ENCODE data around the gene SYTL5.

GRCh38 chrX:38050806-38051205 lies 44.5 kb downstream of the SYTL5 start:
- TF ChIP-seq, protein P1, sequence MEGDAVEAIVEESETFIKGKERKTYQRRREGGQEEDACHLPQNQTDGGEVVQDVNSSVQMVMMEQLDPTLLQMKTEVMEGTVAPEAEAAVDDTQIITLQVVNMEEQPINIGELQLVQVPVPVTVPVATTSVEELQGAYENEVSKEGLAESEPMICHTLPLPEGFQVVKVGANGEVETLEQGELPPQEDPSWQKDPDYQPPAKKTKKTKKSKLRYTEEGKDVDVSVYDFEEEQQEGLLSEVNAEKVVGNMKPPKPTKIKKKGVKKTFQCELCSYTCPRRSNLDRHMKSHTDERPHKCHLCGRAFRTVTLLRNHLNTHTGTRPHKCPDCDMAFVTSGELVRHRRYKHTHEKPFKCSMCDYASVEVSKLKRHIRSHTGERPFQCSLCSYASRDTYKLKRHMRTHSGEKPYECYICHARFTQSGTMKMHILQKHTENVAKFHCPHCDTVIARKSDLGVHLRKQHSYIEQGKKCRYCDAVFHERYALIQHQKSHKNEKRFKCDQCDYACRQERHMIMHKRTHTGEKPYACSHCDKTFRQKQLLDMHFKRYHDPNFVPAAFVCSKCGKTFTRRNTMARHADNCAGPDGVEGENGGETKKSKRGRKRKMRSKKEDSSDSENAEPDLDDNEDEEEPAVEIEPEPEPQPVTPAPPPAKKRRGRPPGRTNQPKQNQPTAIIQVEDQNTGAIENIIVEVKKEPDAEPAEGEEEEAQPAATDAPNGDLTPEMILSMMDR (IDR thresholded peaks at IDR 0.05; ENCODE audit: insufficient read depth, low read length): no peak
- TF ChIP-seq POLR2AphosphoS5 (IDR thresholded peaks at IDR 0.05; ENCODE audit: low read depth) (no peak), GABPA (IDR thresholded peaks at IDR 0.05; ENCODE audit: low read depth) (no peak)

Data from HL-60 (cell line).